HG03439 (cell line): ENCODE data around the gene LINGO4.

Experiments
- ATAC-seq: cut with Tn5 transposase; IDR thresholded peaks from one replicate; pipeline ENCODE4 v1.9.1; 2021; ENCODE audit warnings: mild to moderate bottlenecking, moderate library complexity; ENCODE audit not compliant: unreplicated experiment

LINGO4 gene

GRCh38 chr1:151805066-151805820 is at the start of gene LINGO4:
Gene LINGO4, minus strand, starts transcription at chr1:151805419. Its CDS starts 2,715 bp downstream, at chr1:151802704.
- ATAC-seq = no peak

- ATAC-seq = no peak
Measured at GRCh38 chr1:151854658-151855057, 49.4 kb upstream of the LINGO4 start.

- ATAC-seq = no peak
Measured at GRCh38 chr1:151853411-151853943, 48.3 kb upstream of the LINGO4 start, which contains the start of gene THEM5. Gene THEM5, minus strand, starts transcription at chr1:151853712. Its CDS starts 147 bp downstream, at chr1:151853565.

GRCh38 chr1:151852733-151853132 is 47.5 kb upstream of the LINGO4 start:
- ATAC-seq = no peak

- ATAC-seq = no peak
Measured at GRCh38 chr1:151851886-151852285, 46.7 kb upstream of the LINGO4 start.

- no peak for ATAC-seq
Measured at GRCh38 chr1:151849871-151850270, 44.7 kb upstream of the LINGO4 start.

GRCh38 chr1:151849126-151849525 is 43.9 kb upstream of the LINGO4 start:
- no peak for ATAC-seq

- ATAC-seq = no peak
Measured at GRCh38 chr1:151847867-151848596, 42.8 kb upstream of the LINGO4 start.

- ATAC-seq = no peak
Measured at GRCh38 chr1:151846686-151847237, 41.5 kb upstream of the LINGO4 start.

- no peak for ATAC-seq
Measured at GRCh38 chr1:151846062-151846568, 40.9 kb upstream of the LINGO4 start.

- no peak for ATAC-seq
Measured at GRCh38 chr1:151843398-151843797, 38.2 kb upstream of the LINGO4 start.

- no peak for ATAC-seq
Measured at GRCh38 chr1:151841141-151841540, 35.9 kb upstream of the LINGO4 start.

GRCh38 chr1:151840421-151840820 is 35.2 kb upstream of the LINGO4 start:
- ATAC-seq = no peak

GRCh38 chr1:151839457-151840403 is 34.5 kb upstream of the LINGO4 start, which contains the start of gene C2CD4D:
Gene C2CD4D, minus strand, starts transcription at chr1:151839820. Its CDS starts 831 bp downstream, at chr1:151838989.
- no peak for ATAC-seq

- no peak for ATAC-seq
Measured at GRCh38 chr1:151839082-151839412, 33.8 kb upstream of the LINGO4 start.

GRCh38 chr1:151838222-151839081 is 33.2 kb upstream of the LINGO4 start:
- peak; percentile 44 for ATAC-seq

GRCh38 chr1:151837884-151838221 is 32.6 kb upstream of the LINGO4 start:
- peak; percentile 10 for ATAC-seq

- ATAC-seq = no peak
Measured at GRCh38 chr1:151837197-151837596, 32.0 kb upstream of the LINGO4 start.

GRCh38 chr1:151835596-151835995 is 30.4 kb upstream of the LINGO4 start:
- no peak for ATAC-seq
